Measurements from ENCODE around the gene GDF10. TPM values are rescaled to one million over a fixed set of nuclear protein-coding genes. Genes with fewer than 3 reads are reported as not detected.
A peak's percentile ranks its signal among the peaks of the same experiment; 100 is the strongest.

Gene GDF10
- total RNA-seq, 1 donor from 2014 or later: not detected

GRCh38 chr10:47351899-47352815 is 52.2 kb downstream of the GDF10 start:
- DNase-seq (ENCODE audit: low read depth in 2 of 2): no peak

DNA sequence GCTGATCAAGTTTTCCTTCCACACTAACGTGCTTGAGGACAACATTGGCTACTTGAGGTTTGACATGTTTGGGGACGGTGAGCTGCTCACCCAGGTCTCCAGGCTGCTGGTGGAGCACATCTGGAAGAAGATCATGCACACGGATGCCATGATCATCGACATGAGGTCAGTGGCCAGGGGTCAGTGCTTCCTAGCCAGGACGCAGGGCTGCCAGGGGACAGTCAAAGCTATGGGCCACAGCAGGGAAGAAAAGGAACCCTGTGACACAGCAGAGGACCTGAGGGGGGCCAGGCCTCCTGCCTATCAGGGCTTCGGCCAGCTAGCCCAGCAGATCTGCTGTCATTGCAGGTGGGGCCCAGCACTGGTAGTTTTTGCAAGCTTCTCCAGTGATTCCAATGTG is 53.4 kb downstream of the GDF10 start:
- DNase-seq (ENCODE audit: low read depth in 2 of 2): no peak

DNA sequence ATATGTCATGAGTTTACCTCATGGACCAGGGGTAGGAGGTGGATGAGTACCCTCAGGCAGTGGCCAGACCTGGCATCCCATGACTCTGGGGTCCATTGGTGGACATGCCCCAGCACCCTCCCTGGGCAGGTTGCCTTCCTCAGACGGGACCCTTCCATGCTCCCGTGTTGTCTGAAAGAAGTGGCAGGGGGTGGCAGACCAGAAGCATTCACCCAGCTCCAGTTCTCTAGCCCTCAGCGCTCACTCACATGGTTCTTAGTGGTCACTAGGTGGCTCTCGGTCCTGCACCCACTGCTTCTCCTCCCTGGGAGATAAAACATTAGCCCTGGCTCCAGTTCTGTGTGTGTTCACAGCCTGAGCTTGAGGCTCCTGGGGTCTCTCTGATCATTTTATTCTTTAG is 54.2 kb downstream of the GDF10 start:
- DNase-seq (ENCODE audit: low read depth in 2 of 2): no peak

- DNase-seq (ENCODE audit: low read depth in 2 of 2): no peak
Measured at GRCh38 chr10:47354900-47355299, 54.9 kb downstream of the GDF10 start.

GRCh38 chr10:47356708-47357107 is 56.7 kb downstream of the GDF10 start:
- DNase-seq (ENCODE audit: low read depth in 2 of 2): no peak

DNA sequence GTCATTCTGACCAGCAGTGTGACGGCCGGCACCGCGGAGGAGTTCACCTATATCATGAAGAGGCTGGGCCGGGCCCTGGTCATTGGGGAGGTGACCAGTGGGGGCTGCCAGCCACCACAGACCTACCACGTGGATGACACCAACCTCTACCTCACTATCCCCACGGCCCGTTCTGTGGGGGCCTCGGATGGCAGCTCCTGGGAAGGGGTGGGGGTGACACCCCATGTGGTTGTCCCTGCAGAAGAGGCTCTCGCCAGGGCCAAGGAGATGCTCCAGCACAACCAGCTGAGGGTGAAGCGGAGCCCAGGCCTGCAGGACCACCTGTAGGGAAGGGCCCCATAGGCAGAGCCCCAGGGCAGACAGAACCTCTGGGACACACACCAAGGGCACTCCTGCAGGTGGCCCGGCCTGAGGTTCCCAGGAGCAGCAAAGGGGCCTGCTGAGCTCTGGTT is 57.2 kb downstream of the GDF10 start:
- DNase-seq (ENCODE audit: low read depth in 2 of 2): no peak

GRCh38 chr10:47357911-47358310 is 57.9 kb downstream of the GDF10 start:
- DNase-seq (ENCODE audit: low read depth in 2 of 2): no peak

DNA sequence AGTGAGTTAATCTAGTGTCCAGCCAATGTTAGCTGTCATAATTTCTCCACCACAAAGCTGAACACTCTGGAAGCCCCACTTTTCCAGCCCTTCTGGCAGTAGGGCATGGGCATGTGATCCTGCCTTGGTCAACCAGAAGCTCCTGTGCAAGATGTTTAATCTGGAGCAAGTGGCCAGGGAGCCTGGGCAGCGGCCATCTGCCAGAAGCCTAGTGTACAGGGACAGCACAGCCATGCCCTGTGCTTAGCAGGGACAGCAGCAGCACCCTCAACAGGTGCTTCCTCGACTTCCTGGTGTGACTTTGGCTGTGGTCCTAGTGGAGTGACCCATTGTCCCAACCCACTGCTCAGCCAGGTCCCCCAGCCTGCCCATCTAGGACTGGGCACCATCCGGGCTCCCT is 58.5 kb downstream of the GDF10 start:
- DNase-seq (ENCODE audit: low read depth in 2 of 2): no peak

DNA sequence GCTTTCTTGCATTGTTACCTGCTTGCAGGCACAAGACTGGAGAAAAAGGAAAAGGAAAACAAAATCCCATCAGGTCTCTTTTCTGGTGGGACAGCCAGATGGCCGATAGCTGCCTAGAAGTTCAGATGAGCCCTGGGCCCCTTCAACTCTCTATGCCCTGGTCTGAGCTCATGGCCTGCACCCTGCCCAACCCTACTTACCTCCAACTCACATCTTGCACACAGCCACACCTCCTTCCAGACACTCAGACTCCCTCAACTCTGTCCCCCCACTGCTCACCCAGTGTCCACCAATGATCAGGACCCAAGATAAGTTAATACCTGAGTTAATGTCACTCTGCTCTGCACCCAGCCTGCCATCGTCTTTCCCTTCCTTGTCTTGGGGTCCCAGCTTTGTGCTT is 59.1 kb downstream of the GDF10 start:
- no peak for DNase-seq (ENCODE audit: low read depth in 2 of 2)

DNA sequence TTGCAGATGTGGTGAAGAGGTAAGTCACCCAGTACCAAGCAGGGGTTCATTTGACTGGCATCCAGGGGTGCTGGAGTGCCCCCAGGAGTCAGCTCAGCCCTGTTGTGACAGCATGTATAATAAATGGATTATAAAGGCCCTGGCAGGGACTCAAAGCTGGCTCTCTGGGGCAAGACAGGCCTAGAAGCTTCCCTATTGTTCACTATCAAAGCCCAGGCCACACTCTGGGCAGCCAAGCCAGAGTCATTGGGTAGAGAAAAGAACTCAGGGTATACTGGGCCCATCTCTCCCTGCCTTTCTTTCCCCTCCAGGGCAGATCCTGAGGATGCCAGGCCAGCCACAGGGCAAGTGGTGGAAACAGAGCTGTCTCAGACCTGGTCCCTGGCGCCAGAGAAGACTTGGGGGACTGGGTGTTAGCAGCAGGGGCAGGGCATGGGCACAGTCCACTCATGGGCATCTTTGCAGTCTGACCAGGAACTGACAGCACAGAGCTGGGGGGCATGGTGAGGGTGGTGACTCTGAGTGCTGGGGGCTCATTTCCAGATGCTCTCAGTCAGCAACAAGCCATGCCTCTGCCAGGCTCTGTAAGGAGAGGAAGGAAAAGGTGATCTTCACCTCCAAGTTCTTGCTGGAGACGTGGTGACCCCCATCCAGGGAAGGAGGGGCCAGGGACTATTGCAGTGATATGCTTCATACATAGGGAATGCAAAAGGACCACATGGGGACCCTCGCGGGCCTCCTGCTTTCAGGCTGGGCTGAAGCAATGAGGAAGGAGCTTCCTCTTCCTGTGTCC is 59.8 kb downstream of the GDF10 start:
- DNase-seq (ENCODE audit: low read depth in 2 of 2): no peak

DNA sequence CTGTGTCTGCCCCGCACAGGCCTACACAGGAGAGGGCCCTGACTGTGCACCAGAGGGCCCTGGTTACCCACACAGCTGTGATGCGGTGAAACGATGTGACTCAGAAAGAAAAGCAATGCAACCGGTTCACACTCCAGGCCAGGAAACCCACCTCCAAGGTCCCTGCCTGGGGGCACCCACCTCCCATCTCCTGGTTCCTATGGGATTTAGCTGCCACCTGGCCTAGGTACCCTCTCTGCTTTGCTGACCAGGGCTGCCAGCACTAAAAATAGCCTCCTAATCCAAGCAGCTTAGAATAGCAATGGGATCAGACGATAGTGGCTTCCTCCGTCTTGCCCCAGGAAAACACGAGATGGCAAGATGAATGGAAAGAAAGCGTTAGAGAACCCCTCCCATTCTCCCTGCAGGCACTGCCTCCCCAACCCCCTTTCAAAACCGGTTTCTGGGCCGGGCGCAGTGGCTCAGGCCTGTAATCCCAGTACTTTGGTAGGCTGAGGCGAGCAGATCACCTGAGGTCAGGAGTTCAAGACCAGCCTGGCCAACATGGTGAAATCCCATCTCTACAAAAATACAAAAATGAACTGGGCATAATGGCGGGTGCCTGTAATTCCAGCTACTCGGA is 60.5 kb downstream of the GDF10 start:
- no peak for DNase-seq (ENCODE audit: low read depth in 2 of 2)

DNA sequence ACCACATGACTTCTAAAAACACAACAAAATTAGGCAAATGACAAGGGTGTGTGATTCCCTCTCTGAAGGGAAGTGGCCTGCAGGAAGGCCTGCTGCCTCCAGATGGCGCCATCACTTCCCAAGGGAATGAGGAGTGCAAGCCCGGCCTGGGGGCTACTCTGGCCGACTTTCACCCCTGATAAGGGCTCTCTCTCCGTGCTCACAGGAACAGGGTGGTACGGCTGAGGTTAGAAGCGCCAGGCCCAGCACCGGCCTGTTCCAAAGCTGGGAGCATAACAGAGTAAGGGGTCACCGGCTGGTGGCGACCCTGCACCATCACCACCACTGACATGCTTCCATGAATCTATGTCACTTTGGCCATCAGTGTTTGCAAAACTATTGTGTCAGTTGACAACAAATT is 61.3 kb downstream of the GDF10 start:
- DNase-seq (ENCODE audit: low read depth in 2 of 2): peak in 1 of 2 donors; percentile 51

DNA sequence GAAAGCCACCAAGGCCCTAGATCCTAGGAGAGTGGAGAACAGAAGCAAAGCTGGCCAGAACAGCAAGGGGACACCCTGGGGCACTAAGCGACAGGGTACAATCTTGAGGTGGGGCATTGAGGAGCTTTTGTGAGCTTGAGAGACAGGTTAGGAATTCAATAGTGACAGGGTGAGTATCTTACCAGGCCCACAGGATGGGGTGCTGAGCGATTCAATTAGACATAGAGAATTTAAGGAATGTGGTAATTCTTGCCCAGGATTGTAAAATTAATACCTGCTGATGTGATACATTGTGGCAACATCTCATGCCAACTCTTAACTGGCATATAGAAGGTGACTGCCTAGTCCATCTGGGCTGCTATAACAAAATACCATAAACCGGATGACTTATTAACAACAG is 62.2 kb downstream of the GDF10 start:
- no peak for DNase-seq (ENCODE audit: low read depth in 2 of 2)

Other genes starting within 250 kb of the GDF10 start
- not detected in 2 replicates for gene GDF2, start 22.3 kb downstream of the GDF10 start, total RNA-seq
- gene RBP3, start 48.2 kb downstream of the GDF10 start, total RNA-seq: not detected in 2 replicates
- gene ZNF488, start 84.1 kb downstream of the GDF10 start, total RNA-seq: 0.13 TPM in 2 replicates
- gene ANXA8, start 183.9 kb downstream of the GDF10 start, total RNA-seq: not detected in 2 replicates
- gene FAM25G, start 191.5 kb downstream of the GDF10 start, total RNA-seq: not detected in 2 replicates
- gene AGAP9, start 223.4 kb downstream of the GDF10 start, total RNA-seq: 0.64 and 1.6 TPM in 2 replicates